Endothelial cell of hepatic sinusoid (primary cell): Measurements from ENCODE around the gene SFXN5.
"Not testable (repeated sequence)": the region's sequence is repeated elsewhere in the genome, so short reads cannot be mapped to it uniquely, and the experiment has no call there.

Experiments
- in situ Hi-C: cut with HindIII; loops from 2 replicates; pipeline ENCODE4 v1.10.0; 2017; ENCODE audit warnings: low sequenced_read_pairs

Gene SFXN5

GRCh38 chr2:73080321-73081131 lies 9.0 kb upstream of the SFXN5 start:
- in situ Hi-C loops = loop anchor here (5.0 to 10.0 kb wide), 2 partner anchors 73 to 96 kb away; no protein-coding TSS in a partner anchor

- in situ Hi-C loops = loop anchor here (5.0 to 10.0 kb wide), 2 partner anchors 72 to 95 kb away; no protein-coding TSS in a partner anchor
Observed at GRCh38 chr2:73079636-73080035, 8.1 kb upstream of the SFXN5 start.

- in situ Hi-C loops = no loop called here
Observed at GRCh38 chr2:73078457-73079411, 7.2 kb upstream of the SFXN5 start.

- in situ Hi-C loops = no loop called here
Observed at GRCh38 chr2:73077424-73077795, 5.9 kb upstream of the SFXN5 start.

- in situ Hi-C loops = no loop called here
Observed at GRCh38 chr2:73076701-73077423, 5.3 kb upstream of the SFXN5 start.

- in situ Hi-C loops = no loop called here
Observed at GRCh38 chr2:73075477-73076373, 4.2 kb upstream of the SFXN5 start.

- in situ Hi-C loops = no loop called here
Observed at GRCh38 chr2:73074110-73075069, 2.9 kb upstream of the SFXN5 start.

GRCh38 chr2:73072416-73072815 lies 904 bp upstream of the SFXN5 start:
- in situ Hi-C loops = no loop called here

- in situ Hi-C loops = no loop called here
Observed at GRCh38 chr2:73072129-73072395, 550 bp upstream of the SFXN5 start.

GRCh38 chr2:73070643-73071359 lies 711 bp downstream of the SFXN5 start:
- in situ Hi-C loops = no loop called here

- in situ Hi-C loops = no loop called here
Observed at GRCh38 chr2:73069855-73070642, 1.5 kb downstream of the SFXN5 start.

- in situ Hi-C loops = no loop called here
Observed at GRCh38 chr2:73069041-73069854, 2.3 kb downstream of the SFXN5 start.

GRCh38 chr2:73068147-73068546 lies 3.4 kb downstream of the SFXN5 start:
- in situ Hi-C loops = no loop called here

GRCh38 chr2:73067043-73067442 lies 4.5 kb downstream of the SFXN5 start:
- in situ Hi-C loops = no loop called here

GRCh38 chr2:73065070-73065469 lies 6.4 kb downstream of the SFXN5 start:
- in situ Hi-C loops = not testable (repeated sequence)

- in situ Hi-C loops = no loop called here
Observed at GRCh38 chr2:73063909-73064875, 7.3 kb downstream of the SFXN5 start.
